HepG2 (cell line): ENCODE data around the gene ARPC5. TPM values are rescaled to one million over a fixed set of nuclear protein-coding genes. Genes with fewer than 3 reads are reported as not detected.

ENCODE experiments used
- ATAC-seq: fragments of 200-7000 bp; cut with Tn5 transposase; 3 replicates; pipeline ENCODE4 v1.9.1; 2020; ENCODE audit warnings: mild to moderate bottlenecking, moderate library complexity
- BruUV-seq: library from RNA; stranded (reverse); fragments of 400-500 nt; replicated peaks from 2 replicates; lab custom pipeline; 2021; lab: Mats Ljungman, UMichigan
- CTCF ChIA-PET: fragments of 300-600 bp; formaldehyde crosslinking; extraction: SDS; loops from one replicate; lab custom pipeline; 2021; ENCODE audit warnings: low total read pairs, inconsistent platforms, low intra/inter-chr PET ratio; lab: Yijun Ruan, JAX
- POLR2A ChIA-PET: fragments of 350-600 bp; sonication (Branson Sonifier 250); formaldehyde crosslinking; loops from one replicate; lab custom pipeline; 2020; ENCODE audit warnings: antibody characterized with exemption, inconsistent platforms; lab: Yijun Ruan, JAX
- DNase-seq: peaks from one replicate; pipeline ENCODE4 v3.0.0-alpha.2; 2015; ENCODE audit warnings: low spot score
- FAIRE-seq: peaks from 3 replicates; lab custom pipeline; 2011; peaks lifted over from hg19 to GRCh38; lab: Jason Lieb, UNC
- H2AFZ ChIP-seq: one replicate; pipeline ENCODE4 v1.6.1; 2011; ENCODE audit warnings: low read length, inconsistent platforms
- H3K27ac ChIP-seq: fragments of 300-600 bp; 3 replicates; pipeline ENCODE4 v1.8.0; 2011; ENCODE audit warnings: mixed run types, mild to moderate bottlenecking, mixed read lengths, low read length, inconsistent platforms; ENCODE audit not compliant: insufficient read depth; ENCODE audit errors: extremely low read length
- H3K27me3 ChIP-seq, 2 experiments: fragments of 200-600 bp in 1 of 2; 2 replicates in 1 of 2; 3 replicates in 1 of 2; pipeline versions ENCODE4 v1.6.0 to v1.8.0; 2011; ENCODE audit warnings: low read length in 2 of 2, mild to moderate bottlenecking in 2 of 2, moderate library complexity in 2 of 2, inconsistent platforms in 1 of 2; ENCODE audit not compliant: insufficient read depth in 2 of 2, control insufficient read depth in 1 of 2
- H3K36me3 ChIP-seq, 2 experiments: fragments of 200-600 bp in 1 of 2; replicated peaks in 1 of 2; 2 replicates in 1 of 2; 3 replicates in 1 of 2; pipeline versions ENCODE4 v1.5.1 to v1.8.0; 2011; ENCODE audit warnings: low read length in 2 of 2, inconsistent platforms in 1 of 2; ENCODE audit not compliant: insufficient read depth in 2 of 2, control insufficient read depth in 1 of 2
- H3K4me1 ChIP-seq: 2 replicates; pipeline ENCODE4 v1.5.1; 2012; ENCODE audit warnings: low read length, inconsistent platforms; ENCODE audit not compliant: insufficient read depth
- H3K4me2 ChIP-seq: 2 replicates; pipeline ENCODE4 v1.6.0; 2011; ENCODE audit warnings: low read depth, low read length, inconsistent platforms
- H3K4me3 ChIP-seq, 3 experiments: fragments of 200-600 bp in 1 of 3; sonication (generic), shearing (Covaris generic) in 1 of 3; replicated peaks in 1 of 3; 2 replicates each; pipeline ENCODE4 v1.5.1; 2011 to 2016; ENCODE audit warnings: low read length in 3 of 3, inconsistent platforms in 2 of 3, low read depth in 2 of 3, mild to moderate bottlenecking in 2 of 3, control low read depth in 1 of 3, mixed read lengths in 1 of 3; ENCODE audit not compliant: insufficient read depth in 1 of 3
- H3K79me2 ChIP-seq: one replicate; pipeline ENCODE4 v1.6.1; 2011; ENCODE audit warnings: low read length, inconsistent platforms; ENCODE audit not compliant: insufficient read depth
- H3K9ac ChIP-seq: 2 replicates; pipeline ENCODE4 v1.6.0; 2011; ENCODE audit warnings: mild to moderate bottlenecking, low read depth, low read length, inconsistent platforms; ENCODE audit not compliant: insufficient read depth
- H3K9me3 ChIP-seq: 2 replicates; pipeline ENCODE4 v1.5.1; 2012; ENCODE audit warnings: mild to moderate bottlenecking, low read length
- H4K20me1 ChIP-seq: 2 replicates; pipeline ENCODE4 v1.6.0; 2011; ENCODE audit warnings: inconsistent platforms, mild to moderate bottlenecking, low read length, moderate library complexity; ENCODE audit not compliant: insufficient read depth
- IRF9 ChIP-seq: sonication (generic); formaldehyde crosslinking; IDR thresholded peaks from 2 replicates; pipeline ENCODE4 v1.8.0; 2022; ENCODE audit warnings: missing genetic modification reagents, mild to moderate bottlenecking, borderline replicate concordance
- MATR3 ChIP-seq: sonication (generic); formaldehyde crosslinking; IDR thresholded peaks from 2 replicates; pipeline ENCODE4 v1.4.0; 2020; ENCODE audit warnings: missing genetic modification reagents
- MXD3 ChIP-seq: IDR thresholded peaks from 2 replicates; pipeline ENCODE4 v1.6.1; 2016; ENCODE audit warnings: mild to moderate bottlenecking, missing biosample characterization, missing genetic modification reagents
- NR2F1 ChIP-seq, 2 experiments: fragments of 450-650 bp in 1 of 2; formaldehyde crosslinking in 1 of 2; IDR thresholded peaks; 2 replicates each; pipeline versions ENCODE4 v1.5.0 to v1.6.1; 2016 to 2020; ENCODE audit warnings: mild to moderate bottlenecking in 1 of 2, missing compliant biosample characterization in 1 of 2, missing genetic modification reagents in 1 of 2, moderate library complexity in 1 of 2
- RBM39 ChIP-seq: fragments of 200-400 bp; formaldehyde crosslinking; IDR thresholded peaks from one replicate; pipeline ENCODE4 v1.6.1; 2018; ENCODE audit warnings: antibody characterized with exemption, mild to moderate bottlenecking, low read depth, low read length; ENCODE audit not compliant: poor library complexity, severe bottlenecking
- TSC22D2 ChIP-seq: sonication (generic); formaldehyde crosslinking; IDR thresholded peaks from 2 replicates; pipeline ENCODE4 v1.5.1; 2020; ENCODE audit warnings: missing genetic modification reagents, mild to moderate bottlenecking, borderline replicate concordance
- ZNF260 ChIP-seq: sonication (generic); formaldehyde crosslinking; IDR thresholded peaks from 2 replicates; pipeline ENCODE4 v1.4.0; 2020; ENCODE audit warnings: missing genetic modification reagents, low read depth, mild to moderate bottlenecking, borderline replicate concordance
- ZNF557 ChIP-seq: sonication (generic); formaldehyde crosslinking; IDR thresholded peaks from 2 replicates; pipeline ENCODE4 v1.4.0; 2020; ENCODE audit warnings: missing genetic modification reagents
- ZNF780A ChIP-seq: sonication (generic); formaldehyde crosslinking; IDR thresholded peaks from 2 replicates; pipeline ENCODE4 v1.8.0; 2022; ENCODE audit warnings: mild to moderate bottlenecking, missing genetic modification reagents, moderate library complexity
- WGBS: methylation state at CpG from one replicate; pipeline ENCODE4 v1.1.6; 2017; ENCODE audit warnings: low lambda C conversion rate; 5-methylcytosine and 5-hydroxymethylcytosine counted together
- in situ Hi-C: cut with HindIII; loops from 2 replicates; pipeline ENCODE4 v1.10.0; 2017; ENCODE audit warnings: low pct_unique_long_range_greater_than_20kb; ENCODE audit not compliant: extremely low pct_ligation_motif_present
- intact Hi-C: fragments of 100-400 bp; cut with micrococcal nuclease; formaldehyde crosslinking; loops from one replicate; pipeline ENCODE4 v1.10.0; 2022; ENCODE audit not compliant: unreplicated experiment
- polyA plus RNA-seq, 8 experiments: library from polyadenylated mRNA; depleted of rRNA in 3 of 8; stranded (reverse) in 7 of 8; unstranded in 1 of 8; fragments of >200 nt; fragmentation: Illumina TruSeq in 4 of 8; extraction: Trizol in 4 of 8; gene quantifications; 2 replicates each; pipeline versions ENCODE4 v1.2.1 to v1.2.3, GENCODE V29; 2011 to 2016; ENCODE audit warnings: low read depth in 4 of 8, missing spikeins in 1 of 8, mixed read lengths in 1 of 8; ENCODE audit not compliant: insufficient read depth in 1 of 8
- total RNA-seq, 5 experiments: library from RNA; depleted of rRNA; stranded (reverse); fragments of >200 nt; fragmentation: Illumina TruSeq; extraction: Trizol; gene quantifications; 2 replicates each; pipeline ENCODE4 v1.2.3, GENCODE V29; 2016; ENCODE audit warnings: low read depth in 1 of 5

The ARPC5 gene
- total and polyA plus RNA-seq, 2 of the 13 experiments (the other 11 are each of a cell fraction or from before 2014, with no cell fraction given) = 48.4 to 106 TPM

GRCh38 chr1:183674339-183674738 lies 38.8 kb upstream of the ARPC5 start:
- Histone ChIP-seq H3K9ac (no peak overlapping the region), H4K20me1 (no peaks in the 10 kb centered on the region), H3K27me3 (no peaks in the 10 kb centered on the region), H3K4me3 (no peak overlapping the region), H2AFZ (no peak overlapping the region), H3K36me3 (no peaks in the 10 kb centered on the region), H3K27ac (no peak overlapping the region), H3K9me3 (no peaks in the 10 kb centered on the region), H3K79me2 (no peaks in the 10 kb centered on the region), H3K4me1 (peaks cover 20% of the 10 kb centered on the region), H3K4me2 (no peak overlapping the region)
- no TSS peak for BruUV-seq
- intact Hi-C loops = no loop called here
- DNase-seq (no peak), FAIRE-seq (no peak), ATAC-seq (no peak)
- 93% methylated on average over 1 of the region's 1 CpG for WGBS
- in situ Hi-C loops = no loop called here
- CTCF ChIA-PET = no interaction called here
- no peak for TF ChIP-seq ZNF260 (CRISPR knock-in tag)
- TF ChIP-seq RBM39 = no peak
- TF ChIP-seq MATR3 (CRISPR knock-in tag) = no peak
- TF ChIP-seq NR2F1 (CRISPR knock-in tag; IDR thresholded peaks at IDR 0.05) = no peak
- TF ChIP-seq ZNF557 (CRISPR knock-in tag) = no peak
- no peak for TF ChIP-seq IRF9 (CRISPR knock-in tag)
- TF ChIP-seq TSC22D2 (CRISPR knock-in tag) = no peak
- TF ChIP-seq ZNF780A (CRISPR knock-in tag) = no peak
- TF ChIP-seq MXD3 (CRISPR knock-in tag) = no peak
- POLR2A ChIA-PET = no interaction called here
